LNCaP clone FGC (cell line): ENCODE results near the gene CDCP1.

ENCODE experiments used
- DNase-seq: peaks from one replicate; pipeline ENCODE4 v3.0.0-alpha.2; 2011; ENCODE audit warnings: low read depth
- H3K4me3 ChIP-seq: 2 replicates; pipeline ENCODE4 v1.5.1; 2011; ENCODE audit warnings: mild to moderate bottlenecking, low read depth, low read length, control low read depth
- TF ChIP-seq, protein P1 (sequence below): IDR thresholded peaks from 2 replicates; pipeline ENCODE4 v1.5.1; 2012; ENCODE audit warnings: mild to moderate bottlenecking; ENCODE audit not compliant: control insufficient read depth, insufficient read depth; ENCODE audit errors: extremely low read depth

CDCP1 gene

DNA sequence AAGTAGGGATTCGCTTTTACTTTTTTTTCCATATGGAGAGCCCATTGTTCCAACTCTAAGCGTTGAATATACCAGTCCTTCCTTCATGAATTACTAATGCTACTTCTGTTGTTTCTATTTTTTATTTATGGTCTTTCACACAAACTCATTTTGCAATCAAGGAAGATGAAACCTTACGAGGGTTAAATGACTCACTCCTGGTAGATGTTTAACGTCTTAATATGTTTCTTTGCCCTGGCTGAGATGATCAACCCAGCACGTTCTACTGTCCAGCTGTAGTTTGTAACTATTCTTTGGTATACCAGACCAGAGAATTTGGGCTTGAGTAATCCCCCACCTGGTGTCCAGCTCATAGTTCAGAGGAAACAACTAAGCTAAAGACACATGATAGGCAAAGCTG is 23.1 kb downstream of the CDCP1 start:
- TF ChIP-seq, protein P1, sequence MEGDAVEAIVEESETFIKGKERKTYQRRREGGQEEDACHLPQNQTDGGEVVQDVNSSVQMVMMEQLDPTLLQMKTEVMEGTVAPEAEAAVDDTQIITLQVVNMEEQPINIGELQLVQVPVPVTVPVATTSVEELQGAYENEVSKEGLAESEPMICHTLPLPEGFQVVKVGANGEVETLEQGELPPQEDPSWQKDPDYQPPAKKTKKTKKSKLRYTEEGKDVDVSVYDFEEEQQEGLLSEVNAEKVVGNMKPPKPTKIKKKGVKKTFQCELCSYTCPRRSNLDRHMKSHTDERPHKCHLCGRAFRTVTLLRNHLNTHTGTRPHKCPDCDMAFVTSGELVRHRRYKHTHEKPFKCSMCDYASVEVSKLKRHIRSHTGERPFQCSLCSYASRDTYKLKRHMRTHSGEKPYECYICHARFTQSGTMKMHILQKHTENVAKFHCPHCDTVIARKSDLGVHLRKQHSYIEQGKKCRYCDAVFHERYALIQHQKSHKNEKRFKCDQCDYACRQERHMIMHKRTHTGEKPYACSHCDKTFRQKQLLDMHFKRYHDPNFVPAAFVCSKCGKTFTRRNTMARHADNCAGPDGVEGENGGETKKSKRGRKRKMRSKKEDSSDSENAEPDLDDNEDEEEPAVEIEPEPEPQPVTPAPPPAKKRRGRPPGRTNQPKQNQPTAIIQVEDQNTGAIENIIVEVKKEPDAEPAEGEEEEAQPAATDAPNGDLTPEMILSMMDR, result no peak

DNA sequence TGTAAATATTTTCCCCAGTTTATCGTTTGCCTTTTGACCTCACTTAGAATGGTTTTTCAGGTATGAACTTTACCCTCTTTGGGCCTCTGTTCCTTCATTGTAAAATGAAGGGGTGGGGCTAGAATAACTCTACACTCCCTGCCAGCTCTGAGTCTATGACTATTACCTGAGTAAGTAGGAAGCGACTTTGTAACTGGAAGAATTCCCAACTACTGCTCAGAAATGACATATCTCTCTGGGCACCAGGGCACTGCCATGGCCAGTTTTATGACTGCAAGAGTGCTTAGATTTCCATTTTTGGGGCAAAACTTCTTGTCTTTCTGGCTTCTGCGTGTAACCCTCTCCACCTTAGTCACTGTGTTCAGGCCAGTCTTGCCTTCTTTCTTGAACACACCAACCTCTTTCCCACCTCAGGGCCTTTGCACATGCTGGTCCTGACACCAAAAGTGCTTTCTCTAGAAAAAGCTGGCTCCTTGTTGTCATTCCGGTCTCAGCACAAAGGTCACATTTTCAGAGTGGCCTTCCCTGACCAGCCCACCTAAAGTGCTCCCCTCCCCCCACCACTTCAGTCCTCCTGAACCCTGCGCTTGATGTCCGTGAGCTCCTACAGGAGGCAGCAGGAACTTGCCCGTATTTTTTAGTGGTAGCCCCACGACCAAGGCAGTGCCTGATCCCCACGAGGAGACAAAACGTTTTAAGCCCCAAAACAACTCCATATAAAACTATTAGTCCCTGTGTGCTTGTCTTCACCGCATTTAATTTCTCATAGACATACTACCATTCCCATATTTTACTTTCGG is 25.6 kb downstream of the CDCP1 start:
- DNase-seq, result no peak
- H3K4me3 ChIP-seq, result no peak overlapping the region
- TF ChIP-seq, protein P1, result no peak

More for the DNA sequence above, 23.1 kb downstream of the CDCP1 start:
- no peak overlapping the region for H3K4me3 ChIP-seq
- DNase-seq, result no peak

DNA sequence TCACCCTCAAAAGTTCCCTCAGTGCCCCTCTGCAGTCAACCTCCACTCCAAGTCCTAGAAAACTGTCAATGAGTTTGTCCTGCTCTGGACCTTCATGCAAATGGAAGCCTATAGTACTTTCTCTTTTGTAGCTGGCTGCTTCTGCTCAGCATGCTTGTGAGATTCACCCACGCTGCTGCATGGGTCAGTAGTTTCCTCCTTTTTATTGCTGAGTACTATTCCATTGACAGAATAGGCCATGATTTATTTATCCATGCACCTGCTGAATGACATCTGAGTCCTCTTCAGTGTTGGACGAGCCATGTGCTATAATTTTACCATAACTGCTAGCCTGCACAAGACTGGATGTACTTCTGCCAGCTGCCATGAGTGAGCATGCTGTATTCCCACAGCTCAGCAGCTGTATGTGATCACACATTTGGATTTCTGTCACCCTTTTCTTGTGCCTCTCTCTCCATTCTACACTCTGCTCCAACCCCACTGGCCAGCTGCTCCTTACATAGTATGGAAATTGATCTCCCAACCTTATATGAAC is 26.3 kb downstream of the CDCP1 start:
- no peak for DNase-seq
- TF ChIP-seq, protein P1, result no peak
- no peak overlapping the region for H3K4me3 ChIP-seq

DNA sequence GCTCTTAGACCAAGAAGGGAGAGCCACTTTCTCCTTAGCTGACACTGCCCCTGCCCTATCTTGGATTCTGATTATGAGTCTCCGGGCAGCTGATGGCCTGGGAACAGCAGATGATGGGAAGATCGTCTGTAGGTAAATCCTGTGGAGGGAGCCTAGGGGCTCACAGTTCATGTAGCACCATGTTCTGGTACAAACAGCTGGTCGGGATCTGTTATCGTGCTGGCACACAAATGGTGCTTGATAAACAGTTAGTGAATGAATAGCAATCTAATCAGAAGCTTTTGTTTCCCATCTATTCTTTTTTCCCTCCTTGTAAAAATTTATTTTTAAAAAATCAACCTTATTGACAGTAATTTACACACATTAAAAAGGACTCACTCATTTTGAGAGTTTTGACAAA is 26.8 kb downstream of the CDCP1 start:
- DNase-seq, result no peak
- TF ChIP-seq, protein P1, result no peak

DNA sequence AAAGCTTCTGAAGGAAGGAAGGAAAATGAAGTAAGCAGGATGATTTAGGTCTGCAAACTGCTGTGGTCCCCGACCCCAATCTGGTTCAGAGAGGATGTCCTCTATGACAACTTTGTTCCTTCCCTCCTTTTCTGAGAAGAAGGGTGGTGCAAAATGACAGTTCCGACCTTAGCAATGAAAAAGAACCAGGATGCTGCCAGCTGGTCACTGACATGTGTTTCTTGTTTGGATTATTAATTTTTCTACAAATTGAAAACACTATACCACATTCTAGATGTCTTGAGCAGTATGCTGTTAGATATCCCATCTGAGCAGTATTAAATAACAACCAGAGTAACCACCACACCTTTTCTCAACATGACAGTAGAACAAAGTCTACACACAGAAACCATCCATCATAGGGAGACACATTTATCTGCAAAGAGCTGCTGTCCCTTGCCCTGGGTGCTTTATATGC is 27.5 kb downstream of the CDCP1 start:
- DNase-seq, result no peak
- TF ChIP-seq, protein P1, result no peak
- H3K4me3 ChIP-seq, result no peak overlapping the region

More for the DNA sequence above, 26.8 kb downstream of the CDCP1 start:
- no peak overlapping the region for H3K4me3 ChIP-seq

DNA sequence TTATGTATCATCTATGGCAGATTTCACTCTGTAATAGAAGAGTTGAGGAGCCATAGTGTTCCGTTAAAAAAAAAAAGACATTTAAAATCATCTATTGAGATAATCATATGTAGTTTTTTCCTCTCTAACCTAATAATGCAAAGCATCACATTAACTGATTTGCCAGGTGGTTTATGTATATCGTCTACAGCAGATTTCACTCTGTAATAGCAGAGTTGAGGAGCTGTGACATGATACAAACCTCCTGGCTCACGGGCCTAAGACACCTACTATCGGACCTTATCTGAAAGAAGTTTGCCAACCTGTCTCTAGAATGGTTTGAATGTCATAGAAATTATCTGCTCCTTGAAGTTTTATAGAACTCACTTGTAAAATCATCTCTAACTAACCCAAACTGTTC is 29.8 kb downstream of the CDCP1 start:
- DNase-seq, result no peak
- H3K4me3 ChIP-seq, result no peak overlapping the region
- TF ChIP-seq, protein P1, result no peak
